ENCODE results near the gene ESYT3. TPM values are rescaled to one million over a fixed set of nuclear protein-coding genes. Genes with fewer than 3 reads are reported as not detected.
"Not testable (repeated sequence)": the region's sequence is repeated elsewhere in the genome, so short reads cannot be mapped to it uniquely, and the experiment has no call there.

Gene ESYT3
- total and polyA plus RNA-seq, 2 experiments from 2014 or later = 3.5 to 8.2 TPM

- no peak for TF ChIP-seq ZNF462 (CRISPR knock-in tag; IDR thresholded peaks at IDR 0.05)
- TF ChIP-seq ZNF114 (CRISPR knock-in tag; IDR thresholded peaks at IDR 0.05) = no peak
- TF ChIP-seq JUNB (IDR thresholded peaks at IDR 0.05; ENCODE audit: unreplicated experiment) = no peak
- no peak for TF ChIP-seq EZH2 (IDR thresholded peaks at IDR 0.05; ENCODE audit: low read depth, unreplicated experiment)
Observed at GRCh38 chr3:138424323-138424722, 10.1 kb upstream of the ESYT3 start (continued).

DNA sequence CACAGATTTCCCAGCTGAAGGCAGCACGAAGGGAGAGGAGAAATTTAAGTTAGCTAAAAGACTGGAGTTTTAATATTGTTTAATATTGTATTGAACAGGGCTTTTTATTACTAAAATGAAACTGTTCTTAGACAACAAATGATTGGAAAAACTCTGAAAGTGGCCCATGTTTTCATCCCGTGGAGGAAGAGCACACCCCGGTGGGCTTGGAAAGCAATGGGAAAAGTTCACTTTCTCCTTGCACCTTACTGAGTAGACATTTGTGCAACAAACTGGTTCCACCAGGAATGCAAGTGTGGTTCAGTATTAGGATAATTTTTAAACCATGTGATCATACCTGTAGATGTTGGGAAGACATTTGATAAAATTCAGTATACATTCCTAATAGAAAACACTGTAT, 8.2 kb upstream of the ESYT3 start:
- peaks cover 3% of the 10 kb centered on the region for H3K27me3 Mint-ChIP-seq (ENCODE audit: insufficient read depth, low read depth, poor library complexity)
- H3K4me3 Mint-ChIP-seq = no peak overlapping the region
- Histone ChIP-seq H3K4me2 (no peak overlapping the region), H3K27ac (ENCODE audit: low read depth) (no peak overlapping the region), H2AFZ (no peak overlapping the region), H3K4me1 (ENCODE audit: insufficient read depth) (no peaks in the 10 kb centered on the region), H3F3A (replicated peaks; ENCODE audit: low read depth) (no peaks in the 10 kb centered on the region), H4K20me1 (replicated peaks; ENCODE audit: insufficient read depth) (no peaks in the 10 kb centered on the region), H3K27me3 (ENCODE audit: insufficient read depth) (no peaks in the 10 kb centered on the region), H3K36me3 (ENCODE audit: insufficient read depth) (no peaks in the 10 kb centered on the region), H3K4me3 (no peak overlapping the region), H3K79me2 (replicated peaks; ENCODE audit: insufficient read depth) (no peaks in the 10 kb centered on the region), H3K9me2 (ENCODE audit: insufficient read depth) (0 out of 2 replicates have a peak, but pooled peaks cover 4% of the 10 kb centered on the region)
- ATAC-seq (peak; percentile 67), DNase-seq (ENCODE audit: low spot score) (peak; percentile 60)
- TF ChIP-seq, protein P1, sequence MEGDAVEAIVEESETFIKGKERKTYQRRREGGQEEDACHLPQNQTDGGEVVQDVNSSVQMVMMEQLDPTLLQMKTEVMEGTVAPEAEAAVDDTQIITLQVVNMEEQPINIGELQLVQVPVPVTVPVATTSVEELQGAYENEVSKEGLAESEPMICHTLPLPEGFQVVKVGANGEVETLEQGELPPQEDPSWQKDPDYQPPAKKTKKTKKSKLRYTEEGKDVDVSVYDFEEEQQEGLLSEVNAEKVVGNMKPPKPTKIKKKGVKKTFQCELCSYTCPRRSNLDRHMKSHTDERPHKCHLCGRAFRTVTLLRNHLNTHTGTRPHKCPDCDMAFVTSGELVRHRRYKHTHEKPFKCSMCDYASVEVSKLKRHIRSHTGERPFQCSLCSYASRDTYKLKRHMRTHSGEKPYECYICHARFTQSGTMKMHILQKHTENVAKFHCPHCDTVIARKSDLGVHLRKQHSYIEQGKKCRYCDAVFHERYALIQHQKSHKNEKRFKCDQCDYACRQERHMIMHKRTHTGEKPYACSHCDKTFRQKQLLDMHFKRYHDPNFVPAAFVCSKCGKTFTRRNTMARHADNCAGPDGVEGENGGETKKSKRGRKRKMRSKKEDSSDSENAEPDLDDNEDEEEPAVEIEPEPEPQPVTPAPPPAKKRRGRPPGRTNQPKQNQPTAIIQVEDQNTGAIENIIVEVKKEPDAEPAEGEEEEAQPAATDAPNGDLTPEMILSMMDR (conservative IDR thresholded peaks at IDR 0.05; ENCODE audit: low read depth in 2 of 2) = peak; percentile 76 to 81
- TF ChIP-seq NANOG (IDR thresholded peaks at IDR 0.05; ENCODE audit: borderline replicate concordance) = no peak
- no peaks in the 10 kb centered on the region for H3K36me3 Mint-ChIP-seq (ENCODE audit: low read depth)
- no peaks in the 10 kb centered on the region; the same call in 1 of the 3 replicates for H3K9me3 Mint-ChIP-seq
- no peak overlapping the region for H3K27ac Mint-ChIP-seq
- peaks cover 15% of the 10 kb centered on the region for H3K4me1 Mint-ChIP-seq

GRCh38 chr3:138426754-138427153, 7.7 kb upstream of the ESYT3 start:
- not testable (repeated sequence) for H3K9me3 Mint-ChIP-seq; H3K27me3 ChIP-seq (ENCODE audit: insufficient read depth); H2AFZ ChIP-seq; H3K4me3 ChIP-seq; H3F3A ChIP-seq (replicated peaks; ENCODE audit: low read depth); H3K27ac Mint-ChIP-seq; H4K20me1 ChIP-seq (replicated peaks; ENCODE audit: insufficient read depth); H3K27ac ChIP-seq (ENCODE audit: low read depth); H3K79me2 ChIP-seq (replicated peaks; ENCODE audit: insufficient read depth); H3K36me3 Mint-ChIP-seq (ENCODE audit: low read depth); DNase-seq (ENCODE audit: low spot score); H3K27me3 Mint-ChIP-seq (ENCODE audit: insufficient read depth, low read depth, poor library complexity); H3K4me1 ChIP-seq (ENCODE audit: insufficient read depth); H3K4me2 ChIP-seq; ATAC-seq; H3K9me2 ChIP-seq (ENCODE audit: insufficient read depth); H3K4me3 Mint-ChIP-seq; H3K36me3 ChIP-seq (ENCODE audit: insufficient read depth)
- peaks cover 15% of the 10 kb centered on the region for H3K4me1 Mint-ChIP-seq
